Measurements from ENCODE around the gene MGAT4B.

GRCh38 chr5:179852993-179853547, 46.4 kb upstream of the MGAT4B start:
- TF ChIP-seq EP300 (IDR thresholded peaks at IDR 0.05): no peak
- no peak for TF ChIP-seq POLR2AphosphoS5 (IDR thresholded peaks at IDR 0.05)
- no peak for TF ChIP-seq POLR2A (IDR thresholded peaks at IDR 0.05)
